Fibroblast of the aortic adventitia (primary cell): ENCODE results near the gene NEMP2. TPM values are rescaled to one million over a fixed set of nuclear protein-coding genes. Genes with fewer than 3 reads are reported as not detected.

ENCODE experiments used
- DNase-seq: peaks from one replicate; pipeline ENCODE4 v3.0.0-alpha.2; 2010; ENCODE audit warnings: low read depth
- H3K4me3 ChIP-seq: 2 replicates; pipeline ENCODE4 v1.5.1; 2011; ENCODE audit warnings: low read depth, mild to moderate bottlenecking, control low read depth, low read length, moderate library complexity
- total RNA-seq: library from RNA; depleted of rRNA; stranded (reverse); fragments of >200 nt; gene quantifications from 2 replicates; pipeline ENCODE4 v1.2.3, GENCODE V29; 2012; ENCODE audit warnings: low replicate concordance
- TF ChIP-seq, protein P1 (sequence below): IDR thresholded peaks from 2 replicates; pipeline ENCODE4 v1.5.1; 2011; ENCODE audit warnings: mild to moderate bottlenecking, low read length, control low read depth, inconsistent platforms; ENCODE audit not compliant: insufficient read depth

Gene NEMP2
- total RNA-seq, 1 donor = 11.7 TPM

DNA sequence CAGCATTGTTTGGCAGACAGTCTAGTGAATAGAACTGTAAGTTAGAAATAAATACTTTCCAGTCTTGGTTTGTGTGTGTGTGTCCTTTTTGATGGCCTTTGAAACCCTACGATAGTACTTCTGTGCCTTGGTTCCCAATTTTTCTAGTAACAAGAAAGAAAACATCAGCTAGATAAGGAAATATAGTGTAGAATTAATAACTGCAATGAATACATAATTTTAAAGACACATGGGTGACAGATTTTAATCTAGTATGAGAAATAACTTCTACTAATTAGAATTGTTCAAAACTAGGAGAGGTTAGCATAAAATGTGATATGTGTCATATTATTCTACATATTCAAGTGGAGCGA is 44.5 kb upstream of the NEMP2 start:
- no peak for DNase-seq
- no peak overlapping the region for H3K4me3 ChIP-seq
- TF ChIP-seq, protein P1, sequence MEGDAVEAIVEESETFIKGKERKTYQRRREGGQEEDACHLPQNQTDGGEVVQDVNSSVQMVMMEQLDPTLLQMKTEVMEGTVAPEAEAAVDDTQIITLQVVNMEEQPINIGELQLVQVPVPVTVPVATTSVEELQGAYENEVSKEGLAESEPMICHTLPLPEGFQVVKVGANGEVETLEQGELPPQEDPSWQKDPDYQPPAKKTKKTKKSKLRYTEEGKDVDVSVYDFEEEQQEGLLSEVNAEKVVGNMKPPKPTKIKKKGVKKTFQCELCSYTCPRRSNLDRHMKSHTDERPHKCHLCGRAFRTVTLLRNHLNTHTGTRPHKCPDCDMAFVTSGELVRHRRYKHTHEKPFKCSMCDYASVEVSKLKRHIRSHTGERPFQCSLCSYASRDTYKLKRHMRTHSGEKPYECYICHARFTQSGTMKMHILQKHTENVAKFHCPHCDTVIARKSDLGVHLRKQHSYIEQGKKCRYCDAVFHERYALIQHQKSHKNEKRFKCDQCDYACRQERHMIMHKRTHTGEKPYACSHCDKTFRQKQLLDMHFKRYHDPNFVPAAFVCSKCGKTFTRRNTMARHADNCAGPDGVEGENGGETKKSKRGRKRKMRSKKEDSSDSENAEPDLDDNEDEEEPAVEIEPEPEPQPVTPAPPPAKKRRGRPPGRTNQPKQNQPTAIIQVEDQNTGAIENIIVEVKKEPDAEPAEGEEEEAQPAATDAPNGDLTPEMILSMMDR = no peak

DNA sequence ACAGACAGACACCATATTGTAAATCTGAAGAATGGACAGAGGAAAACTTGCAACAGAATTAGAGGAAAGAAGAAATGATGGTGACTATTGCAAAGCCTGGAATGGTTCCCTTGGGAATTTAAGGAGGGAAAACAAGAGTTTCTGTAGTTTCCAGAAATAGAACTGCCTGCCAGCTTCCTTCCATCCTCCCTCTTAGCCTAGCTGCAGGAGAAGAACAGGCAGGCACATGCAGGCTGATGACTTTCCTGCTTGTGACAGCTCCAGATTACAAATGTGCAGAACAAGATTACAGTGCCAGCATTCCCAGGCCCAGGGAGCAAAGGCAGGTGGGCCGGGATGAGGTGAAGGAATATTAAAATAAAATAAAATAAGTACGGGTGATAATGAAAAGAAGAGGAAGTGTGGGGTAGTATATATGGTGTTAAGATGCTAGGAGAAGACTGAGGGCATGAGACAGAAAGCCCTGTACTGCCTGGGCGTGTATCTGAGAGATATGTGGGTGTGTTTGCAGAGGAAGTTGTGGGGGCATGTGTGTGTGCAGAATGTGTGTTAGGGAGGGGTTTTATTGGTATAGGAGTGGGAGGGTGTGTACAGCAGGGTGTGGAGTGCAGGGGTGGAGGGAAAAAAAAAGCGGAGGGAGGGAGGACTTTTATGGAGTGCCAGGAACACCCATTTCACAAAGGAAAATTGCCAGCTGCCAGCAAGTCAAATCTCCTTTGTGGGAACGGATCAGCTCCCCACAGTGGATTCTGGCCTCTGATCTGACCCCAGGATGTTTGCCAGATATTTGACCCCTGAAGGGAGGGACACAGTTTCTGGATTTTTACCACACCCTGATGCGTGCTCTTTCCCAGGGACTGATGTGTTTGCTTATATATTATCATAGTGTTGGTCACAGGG is 43.9 kb upstream of the NEMP2 start:
- TF ChIP-seq, protein P1 = peak; percentile 5
- H3K4me3 ChIP-seq = no peak overlapping the region
- DNase-seq = peak; percentile 84

DNA sequence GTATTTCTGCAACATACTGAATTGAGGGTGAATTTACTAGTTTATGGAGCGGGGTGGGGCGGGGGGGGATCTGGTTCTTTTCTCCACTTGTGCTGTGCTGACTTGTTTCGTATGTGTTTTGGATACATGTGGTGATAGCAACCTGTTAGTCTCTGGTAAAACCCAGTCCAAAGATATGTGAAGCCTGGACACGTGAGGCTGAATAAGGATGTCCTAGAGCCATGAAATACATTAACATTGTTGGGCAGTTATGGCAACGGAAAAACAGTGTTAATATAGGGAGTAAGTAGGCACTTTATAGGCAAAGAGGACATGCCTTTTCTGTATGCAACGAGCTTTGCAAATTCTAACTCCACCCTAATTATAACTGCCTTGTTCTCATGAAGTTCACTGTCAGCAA is 42.1 kb upstream of the NEMP2 start:
- TF ChIP-seq, protein P1 = no peak
- no peak overlapping the region for H3K4me3 ChIP-seq
- no peak for DNase-seq

DNA sequence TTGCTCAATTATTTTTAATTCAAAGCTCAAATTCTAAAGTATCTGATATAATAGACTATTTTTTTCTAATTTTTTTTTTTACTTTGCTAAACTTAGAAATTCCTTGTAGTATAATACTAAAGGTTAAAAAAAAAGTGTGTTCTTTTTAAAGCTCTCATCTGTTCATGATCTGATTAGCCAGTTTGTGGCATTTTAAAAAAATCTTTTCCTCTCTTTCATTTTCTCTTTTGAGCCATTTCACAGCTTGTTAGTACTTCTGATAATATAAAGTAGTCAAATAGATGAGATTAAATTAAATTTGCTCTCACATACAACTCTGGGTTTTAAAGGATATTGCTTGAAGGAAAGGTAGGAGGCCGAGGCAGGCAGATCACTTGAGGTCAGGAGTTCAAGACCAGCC is 40.7 kb upstream of the NEMP2 start:
- DNase-seq = no peak
- H3K4me3 ChIP-seq = no peak overlapping the region
- TF ChIP-seq, protein P1 = no peak

DNA sequence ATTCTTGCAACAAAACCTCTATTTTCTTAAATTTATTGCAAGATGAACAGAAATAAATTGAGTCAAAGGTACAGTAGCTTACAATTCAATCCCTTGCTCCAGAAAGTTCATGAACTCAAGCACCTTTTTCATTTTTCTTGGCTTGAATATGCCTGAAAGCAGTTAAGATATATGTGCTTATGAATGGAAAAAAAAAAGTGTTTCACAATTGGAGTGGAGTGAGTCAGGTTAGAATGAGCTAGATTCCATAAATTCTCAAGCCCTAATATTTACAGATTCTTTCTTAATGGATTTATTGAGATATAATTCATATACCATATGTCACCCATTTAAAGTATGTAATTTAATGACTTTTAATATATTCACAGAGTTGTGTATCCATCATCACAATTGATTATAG is 39.6 kb upstream of the NEMP2 start:
- no peak overlapping the region for H3K4me3 ChIP-seq
- DNase-seq = peak; percentile 46
- TF ChIP-seq, protein P1 = no peak

DNA sequence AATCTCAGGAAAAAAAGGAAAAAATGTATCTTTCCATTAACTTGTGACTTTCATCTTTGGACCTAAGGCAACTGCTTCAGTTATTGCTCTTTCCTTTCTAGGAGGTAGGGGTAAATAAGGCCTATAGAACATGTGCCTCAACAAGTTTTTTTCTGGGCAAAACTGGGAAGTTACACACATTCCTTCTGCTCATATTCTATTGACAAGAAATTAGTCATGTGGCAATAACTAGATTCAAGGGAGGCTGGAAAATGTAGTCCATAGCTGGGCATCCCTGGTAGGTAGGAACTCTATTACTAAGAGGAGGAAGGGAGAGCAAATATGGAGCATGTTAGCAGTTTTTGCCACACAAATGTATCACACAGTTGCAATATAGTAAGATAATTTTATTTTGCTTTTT is 37.7 kb upstream of the NEMP2 start:
- DNase-seq = no peak
- no peak overlapping the region for H3K4me3 ChIP-seq
- TF ChIP-seq, protein P1 = no peak

DNA sequence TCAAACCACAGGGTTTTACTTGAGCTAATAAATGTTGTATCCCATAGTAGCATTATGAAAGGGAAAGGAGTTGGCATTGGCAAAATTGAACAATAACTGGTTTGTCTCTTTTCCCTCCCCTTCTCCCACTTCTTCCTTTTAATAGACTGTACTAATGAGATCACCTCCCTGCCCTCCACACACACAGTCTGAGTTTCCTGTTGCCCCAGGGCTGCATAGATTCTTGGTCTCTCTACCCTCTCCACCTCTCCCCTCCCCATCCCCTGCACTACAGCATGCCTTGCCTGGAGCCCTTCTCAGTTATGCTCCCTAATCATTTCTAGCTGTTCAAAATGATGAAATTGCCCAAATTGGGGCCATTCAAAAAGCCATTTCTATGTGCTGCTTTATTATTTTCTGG is 37.2 kb upstream of the NEMP2 start:
- no peak overlapping the region for H3K4me3 ChIP-seq
- no peak for DNase-seq
- TF ChIP-seq, protein P1 = no peak
